Right ventricle myocardium superior (tissue), 1 donor: ENCODE data around the gene NHEJ1. TPM values are rescaled to one million over a fixed set of nuclear protein-coding genes. Genes with fewer than 3 reads are reported as not detected.
"Not testable (repeated sequence)": the region's sequence is repeated elsewhere in the genome, so short reads cannot be mapped to it uniquely, and the experiment has no call there.

ENCODE experiments used
- ATAC-seq: fragments of 200-7000 bp; cut with Tn5 transposase; one replicate; pipeline ENCODE4 v1.9.1; 2020; ENCODE audit warnings: mild to moderate bottlenecking; ENCODE audit not compliant: poor library complexity
- DNase-seq: peaks from one replicate; pipeline ENCODE4 v3.0.0-alpha.2; 2020
- intact Hi-C: fragments of 100-400 bp; cut with DNase I; formaldehyde crosslinking; loops from one replicate; pipeline ENCODE4 v1.11.2; 2022
- long read RNA-seq: library from polyadenylated mRNA; unstranded; transcript quantifications from one replicate; pipeline ENCODE4 v2.0.0, GENCODE V29; 2021
- total RNA-seq: library from RNA; stranded (reverse); fragmentation: NEBNext Ultra II Directional; extraction: Animal tissue kit (Norgen Biotek cat#: 25700); gene quantifications from one replicate; pipeline ENCODE4 v1.2.1, GENCODE V29; 2021
- donor health status: DM: no; HTN: yes; CAD: no; lungs with severe emphysema.

Gene NHEJ1
- total RNA-seq, result 7.5 TPM
- long read RNA-seq, transcript NHEJ1-201 (8 exons, 2,094 nt), result major isoform, 17 of 19 reads
- long read RNA-seq, partial matches to known transcripts, result 0 of 19 reads
- long read RNA-seq, other reads (novel, unspliced or antisense), result 2 of 19 reads

- peak; percentile 99 for DNase-seq
- intact Hi-C loops, result loop anchor here (2.0 to 5.0 kb wide), 2 partner anchors 138 to 227 kb away; partner anchors contain the start of gene DNPEP
- peak; percentile 98 for ATAC-seq
Measured at GRCh38 chr2:219160186-219161017, at the start of gene NHEJ1. NHEJ1 (minus strand) TSS chr2:219160815; CDS start chr2:219158362, 2,453 bp downstream.

DNA sequence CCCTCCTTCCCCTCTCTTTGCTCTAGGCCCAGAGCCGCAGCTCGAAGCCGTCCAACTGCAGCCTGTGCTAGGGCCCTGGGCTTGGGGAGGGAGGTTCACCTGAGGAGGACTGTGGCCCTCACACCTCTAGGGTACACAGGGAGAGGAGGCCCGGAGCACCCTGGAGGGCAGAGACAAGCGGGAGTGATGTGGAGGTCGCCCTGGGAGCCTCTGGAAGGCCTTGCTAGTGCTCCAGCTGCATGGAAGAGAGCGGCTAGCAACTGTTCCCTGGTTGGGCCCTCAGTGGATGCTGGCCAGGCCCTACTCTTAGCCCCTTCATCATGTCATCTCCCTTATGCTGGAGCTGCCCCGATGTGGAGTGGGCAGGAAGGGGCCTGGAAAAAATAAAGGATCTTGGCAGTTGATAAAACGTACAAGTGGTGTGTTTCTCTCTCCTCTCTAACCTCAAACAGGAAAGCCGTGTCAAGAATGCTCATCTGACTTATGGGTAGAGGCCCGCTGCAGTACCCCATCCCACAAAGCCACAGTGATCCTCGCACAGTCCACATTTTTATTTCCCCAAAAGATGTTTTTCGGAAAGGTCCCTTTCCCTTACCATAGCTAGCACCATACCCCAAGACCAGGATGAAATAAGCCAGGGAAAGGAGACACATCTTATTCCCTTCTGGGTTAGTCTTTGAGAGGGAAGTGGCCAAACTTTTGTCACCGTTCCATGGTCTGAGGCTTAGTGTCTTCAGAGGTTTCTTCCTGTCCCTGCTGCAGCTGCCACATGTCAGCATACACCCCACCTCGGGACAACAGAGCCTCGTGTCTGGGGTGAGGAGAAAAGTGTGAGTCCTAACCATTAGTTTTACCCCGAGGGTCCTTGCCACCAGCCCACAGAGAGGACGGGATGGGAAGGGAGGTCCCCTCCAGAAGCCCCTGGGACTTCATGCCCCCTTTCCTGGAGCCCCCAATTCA is 48.9 kb upstream of the NHEJ1 start:
- ATAC-seq (no peak), DNase-seq (no peak)
- intact Hi-C loops, result no loop called here

GRCh38 chr2:219207884-219208740 is 47.5 kb upstream of the NHEJ1 start:
- DNase-seq (no peak), ATAC-seq (no peak)
- intact Hi-C loops, result no loop called here

DNA sequence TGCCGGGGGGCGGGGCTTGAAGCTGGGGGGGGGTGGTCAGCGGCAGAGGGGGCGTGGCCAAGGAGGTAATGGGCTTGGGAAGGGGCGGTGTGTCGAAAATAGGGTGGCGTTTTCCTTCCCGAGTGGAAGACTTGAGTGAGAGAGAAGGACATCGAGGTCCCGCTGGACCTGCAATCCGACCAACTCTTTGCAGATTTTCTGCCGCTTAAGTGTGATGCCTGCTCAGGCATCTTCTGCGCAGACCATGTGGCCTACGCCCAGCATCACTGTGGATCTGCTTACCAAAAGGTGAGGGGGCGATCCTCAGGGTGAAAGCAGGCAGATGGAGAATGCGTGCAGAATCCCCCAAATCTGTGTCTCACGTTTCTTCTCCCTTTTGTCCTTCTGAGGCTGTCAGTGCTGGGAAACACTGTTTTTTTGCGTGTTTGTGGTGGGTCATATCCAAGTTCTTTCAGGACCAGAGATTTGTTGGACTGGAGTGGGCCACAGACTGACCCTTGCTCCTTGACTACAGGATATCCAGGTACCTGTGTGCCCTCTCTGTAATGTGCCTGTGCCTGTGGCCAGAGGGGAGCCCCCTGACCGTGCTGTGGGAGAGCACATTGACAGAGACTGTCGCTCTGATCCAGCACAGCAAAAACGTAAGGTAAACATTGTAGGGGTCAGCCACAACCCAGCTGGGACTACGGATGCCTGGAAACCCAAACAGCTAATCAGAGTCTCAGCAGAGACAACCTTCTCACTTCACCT is 46.7 kb upstream of the NHEJ1 start:
- no peak for ATAC-seq
- DNase-seq, result no peak
- intact Hi-C loops, result no loop called here

DNA sequence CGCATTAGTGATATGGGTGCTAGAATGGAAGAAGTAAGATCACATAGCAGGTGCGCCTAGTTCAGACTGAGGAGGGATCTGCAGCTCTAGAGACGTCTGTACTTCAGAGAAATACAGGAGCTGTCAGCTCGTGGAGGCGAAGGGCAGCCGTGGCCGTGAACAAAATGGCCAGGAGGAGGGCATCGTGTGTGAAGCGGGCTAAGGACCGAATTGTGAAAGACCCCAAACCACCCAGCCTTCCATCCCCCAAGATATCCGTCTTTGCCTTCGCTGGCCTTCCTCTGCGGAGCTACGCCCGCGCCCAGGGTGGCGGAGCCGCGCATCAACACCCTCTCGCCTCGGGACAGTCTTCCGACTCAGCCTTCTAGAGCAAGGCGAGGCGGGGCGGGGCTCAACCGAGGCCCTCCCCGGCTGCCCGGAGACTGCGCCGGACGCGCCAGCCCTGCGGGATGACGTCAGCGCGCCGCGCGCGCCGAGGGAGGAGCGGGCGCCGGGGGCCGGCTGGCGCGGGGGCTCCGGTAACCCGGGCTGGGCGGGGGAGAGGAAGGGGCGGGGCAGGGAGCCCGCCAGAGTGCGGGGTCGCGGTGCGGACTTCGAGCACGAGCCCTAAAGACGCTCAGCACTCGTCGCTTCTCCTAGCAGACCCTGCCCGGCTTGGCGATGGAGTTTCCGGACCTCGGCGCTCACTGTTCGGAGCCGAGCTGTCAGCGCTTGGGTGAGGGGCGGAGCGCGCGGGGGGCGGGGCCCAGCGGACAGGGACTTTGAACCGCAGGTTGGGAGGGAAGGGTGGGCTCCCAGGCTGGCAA is 45.9 kb upstream of the NHEJ1 start, which contains the start of gene ZFAND2B:
TSS of gene ZFAND2B (plus strand) at position 455 of the 806 bp plus-strand sequence. CDS start at position 661, 206 bp downstream.
- intact Hi-C loops, result no loop called here
- ATAC-seq (peak; percentile 98), DNase-seq (peak; percentile 97)

- DNase-seq, result no peak
- ATAC-seq, result no peak
- intact Hi-C loops, result no loop called here
Measured at GRCh38 chr2:219205981-219206327, 45.3 kb upstream of the NHEJ1 start.

GRCh38 chr2:219205165-219205538 is 44.5 kb upstream of the NHEJ1 start:
- intact Hi-C loops, result no loop called here
- DNase-seq, result no peak
- ATAC-seq, result no peak

GRCh38 chr2:219204425-219205164 is 44.0 kb upstream of the NHEJ1 start:
- ATAC-seq (no peak), DNase-seq (no peak)
- intact Hi-C loops, result no loop called here

DNA sequence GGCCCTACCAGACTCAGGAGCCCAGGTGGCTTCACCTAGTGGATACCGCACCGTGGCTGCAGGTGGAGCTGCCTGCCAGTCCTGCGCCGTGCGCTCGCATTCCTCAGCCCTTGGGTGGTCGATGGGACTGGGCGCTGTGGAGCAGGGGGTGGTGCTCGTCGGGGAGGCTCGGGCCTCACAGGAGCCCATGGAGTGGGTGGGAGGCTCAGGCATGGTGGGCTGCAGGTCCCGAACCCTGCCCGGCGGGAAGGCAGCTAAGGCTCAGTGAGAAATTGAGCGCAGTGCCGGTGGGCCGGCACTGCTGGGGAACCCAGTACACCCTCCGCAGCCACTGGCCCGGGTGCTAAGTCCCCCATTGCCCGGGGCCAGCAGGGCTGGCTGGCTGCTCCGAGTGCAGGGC is 40.7 kb upstream of the NHEJ1 start:
- ATAC-seq, DNase-seq, intact Hi-C loops: not testable (repeated sequence)

DNA sequence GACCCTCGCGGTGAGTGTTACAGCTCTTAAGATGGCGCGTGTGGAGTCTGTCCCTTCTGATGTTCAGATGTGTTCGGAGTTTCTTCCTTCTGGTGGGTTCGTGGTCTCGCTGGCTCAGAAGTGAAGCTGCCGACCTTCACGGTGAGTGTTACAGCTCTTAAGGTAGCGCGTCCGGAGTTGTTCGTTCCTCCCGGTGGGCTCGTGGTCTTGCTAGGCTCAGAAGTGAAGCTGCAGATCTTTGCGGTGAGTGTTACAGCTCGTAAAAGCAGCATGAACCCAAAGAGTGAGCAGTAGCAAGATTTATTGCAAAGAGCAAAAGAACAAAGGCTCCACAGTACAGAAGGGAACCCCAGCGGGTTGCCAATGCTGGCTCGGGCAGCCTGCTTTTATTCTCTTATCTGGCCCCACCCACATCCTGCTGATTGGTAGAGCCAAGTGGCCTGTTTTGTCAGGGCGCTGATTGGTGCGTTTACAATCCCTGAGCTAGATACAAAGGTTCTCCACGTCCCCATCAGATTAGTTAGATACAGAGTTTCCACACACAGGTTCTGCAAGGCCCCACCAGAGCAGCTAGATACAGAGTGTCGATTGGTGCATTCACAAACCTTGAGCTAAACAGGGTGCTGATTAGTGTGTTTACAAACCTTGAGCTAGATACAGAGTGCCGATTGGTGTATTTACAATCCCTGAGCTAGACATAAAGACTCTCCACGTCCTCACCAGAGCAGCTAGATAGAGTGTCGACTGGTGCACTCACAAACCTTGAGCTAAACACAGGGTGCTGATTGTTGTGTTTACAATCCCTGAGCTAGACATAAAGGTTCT is 40.1 kb upstream of the NHEJ1 start:
- ATAC-seq, intact Hi-C loops, DNase-seq: not testable (repeated sequence)

DNA sequence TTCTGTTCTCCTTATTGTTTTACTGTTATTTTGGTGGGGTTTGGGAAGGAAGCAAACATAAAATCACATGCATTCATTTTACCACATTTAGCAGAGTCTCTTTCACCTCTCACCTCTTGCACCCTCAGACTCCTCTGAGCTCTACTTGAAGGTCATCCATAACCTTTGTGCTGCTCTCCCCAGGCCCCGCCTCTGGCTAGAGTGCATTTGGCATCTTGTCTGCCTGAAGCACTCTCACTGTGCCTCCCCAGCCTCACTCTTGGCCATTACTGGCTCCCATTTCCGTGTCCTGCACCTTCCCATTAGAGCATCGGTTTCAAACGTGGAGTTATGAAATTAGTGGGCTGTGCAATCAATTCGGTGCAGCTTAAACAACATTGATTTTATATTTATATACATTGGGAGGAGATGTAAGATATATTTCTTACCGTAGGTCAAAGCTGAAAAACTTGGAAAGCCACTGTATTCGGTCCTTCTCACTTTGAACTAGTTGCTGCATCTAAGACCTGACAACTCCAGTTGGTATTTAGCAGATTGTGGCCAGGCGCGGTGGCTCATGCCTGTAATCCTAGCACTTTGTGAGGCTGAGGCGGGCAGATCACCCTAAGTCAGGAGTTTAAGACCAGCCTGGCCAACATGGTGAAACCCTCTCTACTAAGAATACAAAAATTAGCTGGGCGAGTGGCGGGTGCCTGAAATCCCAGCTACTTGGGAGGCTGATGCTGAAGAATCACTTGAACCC is 39.0 kb upstream of the NHEJ1 start:
- intact Hi-C loops, result no loop called here
- DNase-seq (no peak), ATAC-seq (no peak)

DNA sequence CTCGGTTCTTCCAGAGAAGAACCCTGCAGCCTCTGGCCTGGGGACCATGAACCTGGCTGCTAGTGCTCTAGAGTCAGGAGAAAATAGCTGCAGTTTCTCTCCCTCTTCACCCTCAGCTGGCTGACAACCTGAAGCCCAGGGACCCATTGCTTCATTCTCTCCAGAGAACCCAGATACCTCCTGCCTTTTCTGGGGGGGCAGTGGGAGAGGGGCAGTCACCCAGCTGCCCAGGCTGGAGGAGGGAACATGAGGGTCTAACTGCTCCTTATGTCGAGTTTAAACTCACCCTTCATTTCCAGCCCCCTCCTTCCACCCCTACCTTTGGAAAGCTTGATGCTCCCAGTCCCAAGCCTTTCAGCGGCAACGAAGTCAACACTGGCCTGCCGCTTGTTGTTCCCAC is 38.4 kb upstream of the NHEJ1 start:
- DNase-seq (no peak), ATAC-seq (no peak)
- intact Hi-C loops, result no loop called here

DNA sequence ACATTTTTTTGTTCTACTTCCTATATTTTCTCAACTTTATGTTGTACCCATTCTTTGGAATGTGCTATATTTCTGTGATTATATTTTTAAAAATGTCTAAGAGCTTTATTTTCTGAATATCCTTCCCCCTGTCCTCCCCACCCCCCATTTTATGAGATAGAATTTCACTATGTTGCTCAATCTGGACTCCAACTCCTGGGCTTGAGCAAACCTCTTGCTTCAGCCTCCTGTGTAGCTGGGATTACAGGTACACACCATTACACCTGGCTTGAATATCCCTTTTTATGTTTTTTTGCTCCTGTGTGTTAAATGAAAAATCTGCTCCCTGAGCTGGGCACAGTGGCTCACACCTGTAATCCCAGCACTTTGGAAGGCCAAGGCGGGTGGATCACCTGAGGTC is 36.8 kb upstream of the NHEJ1 start:
- intact Hi-C loops, result no loop called here
- no peak for ATAC-seq
- no peak for DNase-seq

DNA sequence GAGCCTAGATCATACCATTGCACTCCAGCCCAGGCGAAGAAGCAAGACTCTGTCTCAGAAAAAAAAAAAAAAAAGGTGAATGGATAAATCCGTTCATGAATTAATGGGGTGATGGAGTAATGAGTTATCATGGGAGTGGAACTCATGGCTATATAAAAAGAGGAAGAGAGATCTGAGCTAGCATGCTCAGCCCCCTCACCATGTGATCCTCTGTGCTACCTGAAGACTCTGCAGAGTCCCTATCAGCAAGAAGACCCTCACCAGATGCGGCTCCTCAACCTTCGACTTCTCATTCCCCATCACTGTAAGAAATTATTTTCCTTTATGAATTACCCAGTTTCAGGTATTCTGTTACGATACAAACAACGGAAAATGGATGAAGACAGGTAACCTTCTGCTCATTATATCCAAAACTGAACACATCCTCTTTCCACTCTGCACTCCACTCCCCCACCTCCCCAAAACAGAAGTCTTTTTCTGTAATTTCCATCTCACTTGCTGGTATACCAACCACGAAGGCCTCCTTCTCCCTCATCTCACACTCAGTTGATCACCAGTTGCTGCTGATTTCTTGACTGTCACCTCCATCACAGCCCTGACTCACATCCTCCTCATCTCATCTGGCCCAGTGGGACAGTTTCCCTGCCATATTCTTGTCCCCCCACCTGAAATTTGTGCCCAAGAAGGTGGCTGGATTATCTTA is 26.3 kb upstream of the NHEJ1 start:
- intact Hi-C loops, result no loop called here
- ATAC-seq (no peak), DNase-seq (no peak)
